Fibroblast of mammary gland (primary cell): Measurements from ENCODE around the gene SLC12A7.

Experiments
- DNase-seq: peaks from one replicate; pipeline ENCODE4 v3.0.0-alpha.2; 2010; ENCODE audit warnings: low read depth
- H3K4me3 ChIP-seq: 2 replicates; pipeline ENCODE4 v1.5.1; 2011; ENCODE audit warnings: low read depth, mild to moderate bottlenecking, low read length, moderate library complexity; ENCODE audit not compliant: control insufficient read depth
- TF ChIP-seq, protein P1 (sequence below): conservative IDR thresholded peaks from 2 replicates; pipeline ENCODE4 v1.5.1; 2011; ENCODE audit warnings: low read depth, low read length, inconsistent platforms; ENCODE audit not compliant: control insufficient read depth, insufficient read depth

The SLC12A7 gene

GRCh38 chr5:1088726-1089125, 23.1 kb downstream of the SLC12A7 start:
- DNase-seq = no peak
- TF ChIP-seq, protein P1, sequence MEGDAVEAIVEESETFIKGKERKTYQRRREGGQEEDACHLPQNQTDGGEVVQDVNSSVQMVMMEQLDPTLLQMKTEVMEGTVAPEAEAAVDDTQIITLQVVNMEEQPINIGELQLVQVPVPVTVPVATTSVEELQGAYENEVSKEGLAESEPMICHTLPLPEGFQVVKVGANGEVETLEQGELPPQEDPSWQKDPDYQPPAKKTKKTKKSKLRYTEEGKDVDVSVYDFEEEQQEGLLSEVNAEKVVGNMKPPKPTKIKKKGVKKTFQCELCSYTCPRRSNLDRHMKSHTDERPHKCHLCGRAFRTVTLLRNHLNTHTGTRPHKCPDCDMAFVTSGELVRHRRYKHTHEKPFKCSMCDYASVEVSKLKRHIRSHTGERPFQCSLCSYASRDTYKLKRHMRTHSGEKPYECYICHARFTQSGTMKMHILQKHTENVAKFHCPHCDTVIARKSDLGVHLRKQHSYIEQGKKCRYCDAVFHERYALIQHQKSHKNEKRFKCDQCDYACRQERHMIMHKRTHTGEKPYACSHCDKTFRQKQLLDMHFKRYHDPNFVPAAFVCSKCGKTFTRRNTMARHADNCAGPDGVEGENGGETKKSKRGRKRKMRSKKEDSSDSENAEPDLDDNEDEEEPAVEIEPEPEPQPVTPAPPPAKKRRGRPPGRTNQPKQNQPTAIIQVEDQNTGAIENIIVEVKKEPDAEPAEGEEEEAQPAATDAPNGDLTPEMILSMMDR = no peak
- no peak overlapping the region for H3K4me3 ChIP-seq

GRCh38 chr5:1088031-1088430, 23.8 kb downstream of the SLC12A7 start:
- TF ChIP-seq, protein P1 = no peak
- DNase-seq = no peak
- H3K4me3 ChIP-seq = no peak overlapping the region

- H3K4me3 ChIP-seq = no peak overlapping the region
- no peak for DNase-seq
- TF ChIP-seq, protein P1 = no peak
Observed at GRCh38 chr5:1087428-1087827, 24.4 kb downstream of the SLC12A7 start.

GRCh38 chr5:1086871-1087270, 25.0 kb downstream of the SLC12A7 start:
- TF ChIP-seq, protein P1 = no peak
- H3K4me3 ChIP-seq = no peak overlapping the region
- no peak for DNase-seq

- no peak for DNase-seq
- no peak overlapping the region for H3K4me3 ChIP-seq
- TF ChIP-seq, protein P1 = no peak
Observed at GRCh38 chr5:1086137-1086536, 25.7 kb downstream of the SLC12A7 start.

GRCh38 chr5:1085391-1085790, 26.5 kb downstream of the SLC12A7 start:
- no peak for DNase-seq
- H3K4me3 ChIP-seq = no peak overlapping the region
- TF ChIP-seq, protein P1 = no peak
